Measurements from ENCODE around the gene DNASE1. TPM values are rescaled to one million over a fixed set of nuclear protein-coding genes. Genes with fewer than 3 reads are reported as not detected.

DNASE1 gene
- total RNA-seq, 4 donors from 2014 or later = 10.9 to 19.8 (median 15.6) TPM

GRCh38 chr16:3694051-3694450, 39.6 kb downstream of the DNASE1 start:
- TF ChIP-seq CTCF (IDR thresholded peaks at IDR 0.05; ENCODE audit: low read depth) = no peak

DNA sequence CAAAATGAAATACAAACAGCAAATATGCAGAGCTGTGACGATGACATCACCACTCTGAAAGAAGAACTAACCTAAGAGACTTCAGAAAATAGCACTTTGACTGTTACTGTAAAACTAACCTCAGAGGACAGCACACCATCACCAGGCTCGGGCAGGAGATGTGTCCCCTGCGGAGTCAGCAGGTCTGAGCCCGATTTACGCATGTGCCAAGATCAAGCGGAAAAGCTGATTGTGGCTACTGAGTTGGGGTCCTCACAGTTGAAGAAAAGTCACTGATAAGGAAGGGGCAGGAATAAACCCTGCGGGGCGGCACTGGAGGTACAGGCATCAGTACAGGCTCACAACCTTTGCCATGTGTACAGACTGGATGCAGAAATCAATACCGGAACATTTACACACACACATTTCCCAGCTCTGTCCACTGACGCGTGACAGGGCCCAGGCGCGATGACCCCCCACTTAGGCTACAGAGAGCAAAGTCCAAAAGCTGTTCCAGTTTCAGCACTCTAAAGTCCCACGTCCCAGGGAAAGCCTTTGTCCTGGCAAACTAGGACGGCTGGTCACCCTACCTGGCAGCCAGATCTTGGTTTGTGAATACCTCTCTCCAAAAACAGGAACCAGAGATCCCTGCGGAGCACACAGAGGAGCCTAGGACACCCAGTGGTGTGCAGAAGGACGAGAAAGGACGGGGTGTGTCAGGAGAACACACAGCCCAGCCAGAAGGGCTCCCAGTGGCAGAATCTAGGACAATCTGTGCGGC, 41.3 kb downstream of the DNASE1 start:
- TF ChIP-seq CTCF (IDR thresholded peaks at IDR 0.05; ENCODE audit: low read depth) = no peak

GRCh38 chr16:3696425-3697218, 42.1 kb downstream of the DNASE1 start:
- TF ChIP-seq CTCF (IDR thresholded peaks at IDR 0.05; ENCODE audit: low read depth) = no peak

DNA sequence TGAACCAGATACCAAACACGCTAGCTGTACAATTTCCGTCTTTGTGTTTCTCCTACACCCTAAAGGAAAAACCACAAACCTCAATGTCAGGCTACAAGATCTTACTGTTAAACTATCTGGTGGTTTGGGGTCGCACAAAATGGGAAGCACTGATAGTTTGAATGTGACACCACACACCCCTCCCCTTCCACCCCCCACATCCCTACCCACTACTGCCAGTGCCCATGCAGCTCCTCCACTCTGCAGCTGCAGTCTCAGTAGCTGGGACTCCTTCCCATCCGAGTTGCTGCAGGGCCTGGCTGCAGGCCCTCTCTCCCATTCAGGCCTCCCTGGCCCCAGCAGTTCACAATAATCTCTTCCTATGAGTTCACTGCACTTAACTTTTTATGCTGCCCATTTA, 44.5 kb downstream of the DNASE1 start:
- TF ChIP-seq CTCF (IDR thresholded peaks at IDR 0.05; ENCODE audit: low read depth) = no peak

GRCh38 chr16:3701531-3701930, 47.0 kb downstream of the DNASE1 start:
- no peak for TF ChIP-seq CTCF (IDR thresholded peaks at IDR 0.05; ENCODE audit: low read depth)

- TF ChIP-seq CTCF (IDR thresholded peaks at IDR 0.05; ENCODE audit: low read depth) = no peak
Measured at GRCh38 chr16:3702082-3702481, 47.6 kb downstream of the DNASE1 start.

DNA sequence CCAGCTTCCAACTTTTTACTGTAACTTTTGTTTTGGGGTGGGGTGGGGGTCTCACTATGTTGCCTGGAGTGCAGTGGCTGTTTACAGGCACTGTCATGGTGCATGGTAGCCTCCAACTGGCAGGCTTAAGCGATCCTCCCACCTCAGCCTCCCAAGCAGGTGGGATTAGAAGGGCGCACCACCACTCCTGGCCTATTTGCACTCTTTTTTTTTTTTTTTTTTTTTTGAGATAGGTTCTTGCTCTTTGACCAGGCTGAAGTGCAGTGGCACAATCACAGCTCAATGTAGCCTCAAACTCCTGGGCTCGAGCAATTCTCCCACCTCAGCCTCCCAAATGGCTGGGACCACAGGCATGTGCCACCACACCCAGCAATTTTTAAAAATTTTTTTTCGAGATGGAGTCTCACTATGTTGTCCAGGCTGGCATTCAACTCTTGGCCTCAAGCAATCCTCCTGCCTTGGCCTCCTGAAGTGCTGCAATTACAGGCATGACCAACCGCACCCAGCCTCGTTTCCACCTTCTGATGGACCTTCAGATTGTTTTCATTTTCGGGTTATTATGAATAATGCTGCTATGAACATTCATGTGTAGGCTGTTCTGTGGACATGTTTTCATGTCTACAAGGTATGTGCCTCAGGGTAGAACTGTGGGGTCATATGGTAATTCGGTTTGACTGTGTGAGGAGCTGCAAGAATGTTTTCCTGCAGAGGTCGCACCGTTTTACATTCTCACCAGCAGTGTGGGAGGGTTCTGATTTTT, 51.9 kb downstream of the DNASE1 start:
- TF ChIP-seq CTCF (IDR thresholded peaks at IDR 0.05; ENCODE audit: low read depth) = no peak

All from subcutaneous adipose tissue (tissue), 4 donors.